ENCODE data around the gene CNTN4.
A peak's percentile ranks its signal among the peaks of the same experiment; 100 is the strongest.

Gene CNTN4

GRCh38 chr3:2727610-2728318 lies 629.1 kb downstream of the CNTN4 start:
- DNase-seq = no peak
- no peak overlapping the region for H3K27ac ChIP-seq
- TF ChIP-seq CTCF (IDR thresholded peaks at IDR 0.05; ENCODE audit: low read depth, low read length) = no peak

GRCh38 chr3:2731843-2732242 lies 633.2 kb downstream of the CNTN4 start:
- Histone ChIP-seq H3K4me3 (ENCODE audit: low read depth, low read length) (no peak overlapping the region), H3K27ac (no peak overlapping the region), H3K9me3 (ENCODE audit: severe bottlenecking) (no peaks in the 10 kb centered on the region), H3K27me3 (ENCODE audit: insufficient read depth, low read depth, severe bottlenecking) (no peaks in the 10 kb centered on the region), H3K36me3 (no peaks in the 10 kb centered on the region)
- TF ChIP-seq CTCF (IDR thresholded peaks at IDR 0.05; ENCODE audit: low read depth, low read length) = no peak
- no peak for DNase-seq

More at GRCh38 chr3:2727610-2728318, 629.1 kb downstream of the CNTN4 start:
- Histone ChIP-seq H3K36me3 (no peaks in the 10 kb centered on the region), H3K9me3 (ENCODE audit: severe bottlenecking) (no peaks in the 10 kb centered on the region), H3K27me3 (ENCODE audit: insufficient read depth, low read depth, severe bottlenecking) (no peaks in the 10 kb centered on the region), H3K4me3 (ENCODE audit: low read depth, low read length) (no peak overlapping the region)

- Histone ChIP-seq H3K27me3 (ENCODE audit: insufficient read depth, low read depth, severe bottlenecking) (no peaks in the 10 kb centered on the region), H3K9me3 (ENCODE audit: severe bottlenecking) (no peaks in the 10 kb centered on the region), H3K27ac (no peak overlapping the region), H3K36me3 (no peaks in the 10 kb centered on the region), H3K4me3 (ENCODE audit: low read depth, low read length) (no peak overlapping the region)
- no peak for TF ChIP-seq CTCF (IDR thresholded peaks at IDR 0.05; ENCODE audit: low read depth, low read length)
- no peak for DNase-seq
These were observed 636.8 kb downstream of the CNTN4 start for GRCh38 chr3:2735392-2735894.

GRCh38 chr3:2741516-2741915 lies 642.9 kb downstream of the CNTN4 start:
- H3K9me3 ChIP-seq (ENCODE audit: severe bottlenecking) = no peaks in the 10 kb centered on the region
- no peaks in the 10 kb centered on the region for H3K36me3 ChIP-seq
- DNase-seq = no peak
- TF ChIP-seq CTCF (IDR thresholded peaks at IDR 0.05; ENCODE audit: low read depth, low read length) = no peak
- H3K27ac ChIP-seq = no peak overlapping the region
- no peak overlapping the region for H3K4me3 ChIP-seq (ENCODE audit: low read depth, low read length)
- no peaks in the 10 kb centered on the region for H3K27me3 ChIP-seq (ENCODE audit: insufficient read depth, low read depth, severe bottlenecking)

GRCh38 chr3:2765002-2765579 lies 666.4 kb downstream of the CNTN4 start:
- Histone ChIP-seq H3K27ac (no peak overlapping the region), H3K4me3 (ENCODE audit: low read depth, low read length) (no peak overlapping the region), H3K36me3 (no peaks in the 10 kb centered on the region), H3K27me3 (ENCODE audit: insufficient read depth, low read depth, severe bottlenecking) (no peaks in the 10 kb centered on the region), H3K9me3 (ENCODE audit: severe bottlenecking) (no peaks in the 10 kb centered on the region)
- peak; percentile 28 for DNase-seq
- peak; percentile 59 for TF ChIP-seq CTCF (IDR thresholded peaks at IDR 0.05; ENCODE audit: low read depth, low read length)
